Esophagus muscularis mucosa (tissue), 4 donors: ENCODE data around the gene CD244. TPM values are rescaled to one million over a fixed set of nuclear protein-coding genes. Genes with fewer than 3 reads are reported as not detected.

Experiments used
- DNase-seq: peaks from one replicate; pipeline ENCODE4 v3.0.0-alpha.2; 2017; ENCODE audit errors: extremely low spot score
- H3K27ac ChIP-seq, 4 donors: fragments of 200-600 bp; sonication (generic); replicated peaks in 1 of 4; 1 replicate in 3 of 4; 2 replicates in 1 of 4; pipeline ENCODE4 v1.5.1; 2016 to 2019; ENCODE audit warnings: mild to moderate bottlenecking in 1 of 4
- H3K27me3 ChIP-seq, 4 donors: fragments of 200-600 bp; sonication (generic); one replicate each; pipeline versions ENCODE4 v1.5.1 to v1.6.0; 2016 to 2019
- H3K36me3 ChIP-seq, 4 donors: fragments of 200-600 bp; sonication (generic); one replicate each; pipeline ENCODE4 v1.5.1; 2016 to 2019
- H3K4me1 ChIP-seq, 4 donors: fragments of 200-600 bp; sonication (generic); one replicate each; pipeline ENCODE4 v1.5.1; 2016 to 2019
- H3K4me3 ChIP-seq, 4 donors: fragments of 200-600 bp; sonication (generic); 1 replicate in 2 of 4; 2 replicates in 2 of 4; pipeline ENCODE4 v1.5.1; 2016 to 2019; ENCODE audit warnings: mild to moderate bottlenecking in 4 of 4, moderate library complexity in 1 of 4
- H3K9me3 ChIP-seq, 4 donors: fragments of 200-600 bp; sonication (generic); 1 replicate in 3 of 4; 2 replicates in 1 of 4; pipeline ENCODE4 v1.5.1; 2016 to 2019
- CTCF ChIP-seq, 3 experiments: fragments of 200-600 bp in 2 of 3; fragments of 450-650 bp in 1 of 3; sonication (generic) in 2 of 3; IDR thresholded peaks; one replicate each; pipeline ENCODE4 v1.5.1; 2017 to 2019; ENCODE audit warnings: antibody characterized with exemption in 3 of 3, mild to moderate bottlenecking in 2 of 3, moderate library complexity in 1 of 3
- EP300 ChIP-seq: sonication (generic); formaldehyde crosslinking; IDR thresholded peaks from one replicate; pipeline ENCODE4 v1.6.1; 2017; ENCODE audit warnings: antibody characterized with exemption
- POLR2A ChIP-seq: fragments of 450-650 bp; IDR thresholded peaks from one replicate; pipeline ENCODE4 v1.6.1; 2017; ENCODE audit warnings: antibody characterized with exemption, moderate library complexity, mild to moderate bottlenecking, low read depth
- POLR2AphosphoS5 ChIP-seq, 2 donors: sonication (generic); formaldehyde crosslinking; IDR thresholded peaks; one replicate each; pipeline ENCODE4 v1.6.1; 2017; ENCODE audit warnings: antibody characterized with exemption in 2 of 2
- WGBS: methylation state at CpG from one replicate; pipeline ENCODE4 v1.1.5; 2018; 5-methylcytosine and 5-hydroxymethylcytosine counted together
- intact Hi-C: fragments of 100-400 bp; cut with DNase I; formaldehyde crosslinking; loops from one replicate; pipeline ENCODE4 v1.15.1; 2023
- total RNA-seq, 4 donors: library from RNA; depleted of rRNA; stranded (reverse); fragments of >200 nt; gene quantifications; one replicate each; pipeline versions ENCODE4 v1.1.0 to v1.2.1, GENCODE V29; 2016

The CD244 gene
- total RNA-seq, 4 donors from 2014 or later, result 0.13 to 0.83 (median 0.34) TPM; not detected in 1

GRCh38 chr1:160841079-160841478 is 21.6 kb downstream of the CD244 start:
- H3K9me3 ChIP-seq, result no peaks in the 10 kb centered on the region
- no peaks in the 10 kb centered on the region for H3K36me3 ChIP-seq
- no peak overlapping the region for H3K4me3 ChIP-seq
- peaks cover 0 to 10% (median 3%) of the 10 kb centered on the region in 4 donors for H3K4me1 ChIP-seq
- no peak overlapping the region for H3K27ac ChIP-seq
- peaks cover 0 to 6% (median 0%) of the 10 kb centered on the region in 4 donors for H3K27me3 ChIP-seq
- intact Hi-C loops, result no loop called here
- DNase-seq, result no peak
- TF ChIP-seq EP300, result no peak
- WGBS, result 89% methylated on average over 4 of the region's 4 CpGs

GRCh38 chr1:160839746-160840145 is 22.9 kb downstream of the CD244 start:
- Histone ChIP-seq H3K27me3 (peaks cover 0 to 5% (median 0%) of the 10 kb centered on the region in 4 donors), H3K4me1 (peaks cover 0 to 10% (median 3%) of the 10 kb centered on the region in 4 donors), H3K9me3 (no peaks in the 10 kb centered on the region), H3K36me3 (no peaks in the 10 kb centered on the region), H3K4me3 (no peak overlapping the region), H3K27ac (no peak overlapping the region)
- TF ChIP-seq EP300, result no peak
- intact Hi-C loops, result loop anchor here (10.0 kb wide), 1 partner anchor 275 kb away; the partner anchor contains the start of genes NIT1 and PFDN2
- DNase-seq, result no peak
- WGBS, result 69% methylated on average over 2 of the region's 2 CpGs

- Histone ChIP-seq H3K9me3 (no peaks in the 10 kb centered on the region), H3K27me3 (no peaks in the 10 kb centered on the region), H3K4me1 (peaks cover 0 to 10% (median 3%) of the 10 kb centered on the region in 4 donors), H3K4me3 (no peak overlapping the region), H3K36me3 (no peaks in the 10 kb centered on the region), H3K27ac (no peak overlapping the region)
- TF ChIP-seq POLR2A (no peak), POLR2AphosphoS5 (IDR thresholded peaks at IDR 0.05) (no peak), EP300 (no peak), CTCF (IDR thresholded peaks at IDR 0.05) (no peak)
- intact Hi-C loops, result loop anchor here (10.0 kb wide), 1 partner anchor 276 kb away; the partner anchor contains the start of genes NIT1 and PFDN2
- no peak for DNase-seq
- WGBS, result 57% methylated on average over 7 of the region's 7 CpGs
These were observed 23.8 kb downstream of the CD244 start for GRCh38 chr1:160838888-160839287.

- peak overlapping the region in 2 of 4 donors; percentile 11 to 39 for H3K27ac ChIP-seq
- H3K4me1 ChIP-seq, result peaks cover 0 to 10% (median 3%) of the 10 kb centered on the region in 4 donors
- no peaks in the 10 kb centered on the region for H3K36me3 ChIP-seq
- DNase-seq, result no peak
- no peak overlapping the region for H3K4me3 ChIP-seq
- H3K27me3 ChIP-seq, result peaks cover 0 to 5% (median 0%) of the 10 kb centered on the region in 4 donors
- 64% methylated on average over 9 of the region's 9 CpGs for WGBS
- no peak for TF ChIP-seq CTCF (IDR thresholded peaks at IDR 0.05)
- intact Hi-C loops, result loop anchor here (10.0 kb wide), 1 partner anchor 277 kb away; the partner anchor contains the start of genes NIT1 and PFDN2
- no peaks in the 10 kb centered on the region for H3K9me3 ChIP-seq
These were observed 25.0 kb downstream of the CD244 start for GRCh38 chr1:160837558-160838205.

GRCh38 chr1:160836981-160837557 is 25.6 kb downstream of the CD244 start:
- WGBS, result 36% methylated on average over 4 of the region's 4 CpGs
- peak overlapping the region in 1 of 4 donors; percentile 39 for H3K27ac ChIP-seq

More at GRCh38 chr1:160836981-160837557, 25.6 kb downstream of the CD244 start:
- no peaks in the 10 kb centered on the region for H3K9me3 ChIP-seq
- intact Hi-C loops, result loop anchor here (10.0 kb wide), 1 partner anchor 278 kb away; the partner anchor contains the start of genes NIT1 and PFDN2
- no peak for DNase-seq
- H3K27me3 ChIP-seq, result peaks cover 0 to 5% (median 0%) of the 10 kb centered on the region in 4 donors
- TF ChIP-seq EP300 (no peak), POLR2A (no peak), CTCF (IDR thresholded peaks at IDR 0.05) (no peak), POLR2AphosphoS5 (IDR thresholded peaks at IDR 0.05) (no peak)
- no peaks in the 10 kb centered on the region for H3K36me3 ChIP-seq
- H3K4me1 ChIP-seq, result peaks cover 0 to 10% (median 3%) of the 10 kb centered on the region in 4 donors
- H3K4me3 ChIP-seq, result no peak overlapping the region
